GM19025 (cell line): ENCODE data around the gene POU6F2.
"Not testable (repeated sequence)": the region's sequence is repeated elsewhere in the genome, so short reads cannot be mapped to it uniquely, and the experiment has no call there.

Experiments
- ATAC-seq: cut with Tn5 transposase; IDR thresholded peaks from one replicate; pipeline ENCODE4 v1.9.1; 2021; ENCODE audit warnings: mild to moderate bottlenecking, low read depth, moderate library complexity; ENCODE audit not compliant: unreplicated experiment

Gene POU6F2

GRCh38 chr7:38992203-38992602 is 14.5 kb downstream of the POU6F2 start:
- ATAC-seq = no peak

GRCh38 chr7:39001595-39001994 is 23.9 kb downstream of the POU6F2 start:
- no peak for ATAC-seq

DNA sequence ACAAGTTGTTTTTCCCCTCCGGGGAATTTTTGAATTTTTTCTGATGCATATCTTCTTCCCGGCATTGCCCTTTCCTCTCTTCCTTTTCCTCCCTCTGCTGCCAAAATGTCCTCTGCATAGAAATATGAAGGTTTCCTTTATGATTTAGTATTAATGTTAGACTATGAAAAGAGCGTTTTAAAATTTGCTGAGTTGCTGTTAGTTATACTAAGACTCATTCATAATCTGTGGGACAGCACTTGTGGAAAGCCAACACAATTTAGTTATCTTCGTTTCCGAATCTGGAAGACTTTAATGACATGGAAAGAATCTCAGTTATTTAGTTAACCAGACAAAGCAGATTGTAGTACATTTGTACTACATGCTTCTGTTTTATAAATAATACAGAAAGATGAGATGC is 25.0 kb downstream of the POU6F2 start:
- ATAC-seq = no peak

- ATAC-seq = no peak
Observed at GRCh38 chr7:39005036-39005435, 27.3 kb downstream of the POU6F2 start.

DNA sequence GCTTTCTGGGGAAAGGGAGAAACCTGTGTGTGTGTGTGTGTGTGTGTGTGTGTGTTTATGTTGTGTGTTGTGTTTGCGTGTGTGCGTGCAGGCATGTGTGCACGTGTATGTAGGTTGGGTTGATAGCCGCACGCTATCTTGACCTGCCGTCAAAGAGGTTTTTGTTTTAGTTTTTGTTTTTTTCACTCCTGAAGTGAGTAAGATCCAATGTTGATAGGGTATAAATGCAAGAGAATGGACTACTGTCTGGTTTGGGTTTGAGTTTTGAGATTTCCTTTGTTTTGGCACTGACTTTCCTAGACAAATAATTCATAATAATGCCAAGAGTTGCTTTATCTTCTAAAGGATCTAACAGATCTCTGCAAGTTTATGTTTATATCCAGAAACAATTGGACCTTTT is 27.8 kb downstream of the POU6F2 start:
- ATAC-seq = no peak

DNA sequence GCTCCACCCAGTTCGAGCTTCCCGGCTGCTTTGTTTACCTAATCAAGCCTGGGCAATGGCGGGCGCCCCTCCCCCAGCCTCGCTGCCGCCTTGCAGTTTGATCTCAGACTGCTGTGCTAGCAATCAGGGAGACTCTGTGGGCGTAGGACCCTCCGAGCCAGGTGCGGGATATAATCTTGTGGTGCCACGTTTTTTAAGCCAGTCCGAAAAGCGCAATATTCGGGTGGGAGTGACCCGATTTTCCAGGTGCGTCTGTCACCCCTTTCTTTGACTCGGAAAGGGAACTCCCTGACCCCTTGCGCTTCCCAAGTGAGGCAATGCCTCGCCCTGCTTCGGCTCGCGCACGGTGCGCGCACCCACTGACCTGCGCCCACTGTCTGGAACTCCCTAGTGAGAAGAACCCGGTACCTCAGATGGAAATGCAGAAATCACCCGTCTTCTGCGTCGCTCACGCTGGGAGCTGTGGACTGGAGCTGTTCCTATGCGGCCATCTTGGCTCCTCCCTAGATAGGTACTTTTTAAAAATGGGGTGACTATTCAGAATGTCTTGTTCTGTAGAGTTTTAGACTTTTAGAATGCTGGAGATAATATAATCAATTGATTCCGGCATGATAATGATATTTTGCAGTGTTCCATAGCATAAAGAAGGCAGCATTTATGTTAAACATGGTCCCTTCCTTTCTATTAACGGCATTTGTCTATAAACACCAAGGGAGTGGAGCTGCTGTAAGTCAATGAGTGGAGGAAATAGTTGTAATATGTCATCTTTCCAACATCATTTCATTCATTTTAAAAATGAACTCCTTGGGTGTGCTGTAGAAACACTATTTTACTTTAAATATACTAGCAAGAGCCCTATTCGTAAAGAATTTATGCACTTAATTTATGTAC is 35.6 kb downstream of the POU6F2 start:
- not testable (repeated sequence) for ATAC-seq

DNA sequence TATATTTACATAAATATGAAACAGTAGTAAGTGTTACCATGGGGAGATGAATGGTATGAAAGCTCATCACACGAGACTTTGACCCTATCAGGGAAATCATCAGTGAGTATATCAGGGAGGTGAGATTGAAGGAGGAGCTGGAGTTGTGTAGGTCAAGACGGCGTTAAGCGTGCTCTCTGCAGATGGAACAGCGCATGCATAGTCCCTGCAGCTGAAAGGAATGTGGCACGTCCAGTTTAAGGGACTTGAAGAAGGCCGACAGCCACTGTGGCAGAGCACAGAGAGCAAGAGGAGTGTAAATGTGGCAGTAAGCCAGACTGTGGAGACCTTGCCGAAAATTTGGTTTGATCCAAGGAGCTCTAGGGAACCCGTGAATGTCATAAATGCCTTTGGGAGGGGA is 38.9 kb downstream of the POU6F2 start:
- ATAC-seq = no peak

DNA sequence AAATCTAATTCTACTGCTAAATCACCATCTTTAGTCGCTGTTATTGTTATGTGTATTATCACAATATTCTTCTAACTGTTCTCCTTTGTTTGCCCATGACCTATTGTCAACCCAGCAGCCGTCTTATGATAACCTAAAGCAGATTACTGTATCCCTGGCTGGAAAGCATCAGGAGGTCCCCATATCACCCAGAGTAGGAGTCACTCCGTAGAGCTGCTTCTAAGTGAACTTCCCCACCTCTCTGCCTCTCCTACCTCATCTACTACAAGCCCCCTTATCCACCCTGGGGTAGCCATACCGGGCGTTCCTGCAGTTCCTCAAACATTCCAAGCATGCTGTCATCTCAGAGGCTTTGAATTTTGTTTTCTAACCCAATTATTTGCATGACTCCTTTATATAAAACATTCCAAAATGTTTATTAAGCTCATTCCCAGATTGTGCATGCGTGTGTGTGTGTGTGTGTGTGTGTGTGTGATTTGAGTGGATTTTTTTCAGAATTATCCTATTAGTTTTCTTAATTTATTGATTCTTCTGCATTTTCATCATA is 39.7 kb downstream of the POU6F2 start:
- no peak for ATAC-seq

GRCh38 chr7:39022796-39023195 is 45.1 kb downstream of the POU6F2 start:
- no peak for ATAC-seq

DNA sequence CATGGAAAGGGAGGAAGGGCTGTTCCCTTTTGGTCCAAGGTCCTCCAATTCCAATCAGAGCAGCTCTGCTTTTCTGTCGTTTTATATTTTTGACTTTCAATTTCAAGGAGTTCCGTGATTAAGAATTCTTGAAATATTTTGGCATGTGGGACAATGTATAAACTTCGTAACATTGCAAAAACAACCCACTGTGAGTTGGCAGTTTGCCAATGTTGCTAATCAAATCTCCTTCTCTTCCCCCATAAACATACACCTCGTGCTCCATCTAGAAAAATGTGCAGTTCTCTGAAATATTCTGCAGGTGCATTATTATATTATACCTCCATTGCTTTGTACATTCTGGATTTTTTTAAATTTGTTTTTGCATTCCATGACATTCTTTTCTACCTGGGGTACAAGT is 49.8 kb downstream of the POU6F2 start:
- ATAC-seq = no peak

GRCh38 chr7:39033885-39034624 is 56.3 kb downstream of the POU6F2 start:
- ATAC-seq = no peak

DNA sequence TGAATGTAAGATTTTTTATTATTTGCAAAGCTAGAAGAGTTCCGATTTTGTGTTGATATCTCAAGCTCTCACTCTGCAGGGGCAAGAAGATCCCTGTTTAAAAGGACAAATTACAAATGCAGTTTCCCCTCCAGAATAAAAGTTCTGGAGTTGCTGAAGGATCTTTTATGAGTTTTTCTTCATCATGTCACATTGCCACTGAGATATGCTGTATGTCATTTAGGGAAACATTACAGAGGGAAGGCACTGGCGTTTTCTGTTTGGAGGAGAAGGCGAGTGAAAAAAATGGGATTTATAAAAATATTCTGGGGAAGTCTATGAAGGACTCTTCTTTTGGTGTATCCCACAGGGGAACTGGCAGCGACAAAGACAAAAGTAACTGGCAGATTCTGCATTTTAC is 57.4 kb downstream of the POU6F2 start:
- ATAC-seq = no peak

DNA sequence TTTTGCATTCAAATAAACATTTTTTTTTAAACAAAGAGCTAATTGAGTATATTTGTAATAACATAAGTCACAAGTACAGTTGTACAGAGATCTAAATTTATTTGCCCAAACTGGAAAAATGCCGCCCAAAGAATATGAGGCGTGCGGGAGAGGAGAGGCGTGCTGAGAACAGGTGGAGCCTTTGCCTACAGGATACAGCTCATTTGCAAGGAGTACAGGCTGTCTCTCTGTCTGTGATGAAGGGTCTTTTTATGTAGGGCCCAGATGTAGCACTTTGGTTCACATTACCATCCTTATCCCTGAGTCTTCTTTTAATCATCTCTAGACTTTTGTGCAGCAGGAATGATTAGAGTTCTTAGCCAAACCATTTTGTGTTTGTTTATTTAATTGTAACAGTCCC is 58.2 kb downstream of the POU6F2 start:
- ATAC-seq = no peak

GRCh38 chr7:39042670-39043069 is 65.0 kb downstream of the POU6F2 start:
- no peak for ATAC-seq

- ATAC-seq = no peak
Observed at GRCh38 chr7:39043531-39043930, 65.8 kb downstream of the POU6F2 start.

- no peak for ATAC-seq
Observed at GRCh38 chr7:39044489-39044888, 66.8 kb downstream of the POU6F2 start.

DNA sequence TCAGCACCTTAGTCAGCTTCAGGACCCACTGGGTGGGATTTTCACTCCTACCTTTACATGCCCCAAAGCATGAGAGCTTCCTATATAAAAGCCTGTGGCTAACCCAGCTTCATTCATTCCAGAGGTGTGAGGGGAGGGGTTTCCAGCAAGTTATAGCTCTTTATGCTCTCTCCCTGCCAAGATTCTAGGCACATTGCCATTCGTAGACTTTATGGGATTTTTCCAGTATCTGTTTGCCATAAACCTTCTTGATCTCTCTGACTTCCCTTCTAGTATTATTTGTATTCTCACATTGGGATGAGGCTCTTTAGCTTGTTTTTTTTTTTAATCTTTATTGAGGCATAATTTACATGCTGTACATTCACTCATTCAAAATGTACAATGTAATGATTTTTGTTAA is 67.5 kb downstream of the POU6F2 start:
- no peak for ATAC-seq

DNA sequence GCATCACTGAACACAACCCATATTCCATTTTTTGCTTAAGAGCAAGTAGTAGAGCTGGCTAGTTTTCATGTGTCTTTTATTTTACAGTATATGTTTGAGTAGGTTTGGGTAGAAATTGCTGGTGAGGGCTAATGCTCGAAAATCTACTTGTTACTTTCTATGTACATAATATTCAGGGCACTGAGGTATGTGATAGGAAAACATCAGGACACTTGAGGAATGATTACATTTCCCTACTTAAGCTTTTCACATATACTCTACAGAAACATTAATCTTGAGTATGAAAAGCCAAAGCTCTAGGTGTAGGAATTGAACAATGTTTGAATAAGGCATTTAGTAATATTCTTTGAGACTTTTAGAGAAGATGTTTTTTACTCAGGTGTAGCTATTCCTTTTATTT is 73.6 kb downstream of the POU6F2 start:
- no peak for ATAC-seq

GRCh38 chr7:39051707-39052106 is 74.0 kb downstream of the POU6F2 start:
- ATAC-seq = no peak

DNA sequence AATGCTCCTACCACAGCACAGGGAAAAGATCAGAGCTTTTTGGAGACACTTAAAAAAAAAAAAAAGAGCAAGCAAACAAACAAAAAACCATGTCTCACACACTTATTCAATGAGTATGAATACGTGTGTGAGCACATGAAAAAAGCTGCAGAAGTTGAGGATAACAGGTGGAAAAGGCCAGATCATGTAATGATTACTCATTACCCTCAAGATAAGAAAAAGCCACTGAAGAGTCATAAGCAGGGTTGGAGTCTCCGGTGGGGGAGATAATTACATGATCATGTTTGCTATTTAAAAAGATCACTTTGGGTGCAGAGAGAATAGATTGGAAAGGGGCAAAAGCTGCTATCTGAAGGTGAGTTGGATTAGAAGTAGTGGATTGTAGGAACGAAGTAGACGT is 77.0 kb downstream of the POU6F2 start:
- ATAC-seq = no peak

DNA sequence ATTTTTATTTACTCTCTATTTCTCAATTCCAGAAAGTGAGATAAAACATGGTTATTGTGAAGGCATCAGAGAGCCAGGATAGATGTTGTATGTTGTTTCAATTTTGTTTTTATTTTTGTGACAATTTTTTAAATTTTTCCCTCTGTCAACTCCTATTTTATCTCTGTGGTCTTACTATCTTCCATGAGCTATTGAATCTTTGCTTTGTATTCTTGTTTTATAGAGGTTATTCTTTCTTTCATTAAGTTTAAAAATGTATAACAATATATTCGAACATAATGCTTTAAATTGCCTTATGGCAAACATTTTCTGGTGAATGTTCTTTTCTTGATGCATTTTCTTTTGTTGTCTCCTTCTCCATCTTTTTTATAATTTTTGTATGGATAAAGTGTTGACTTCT is 78.4 kb downstream of the POU6F2 start:
- no peak for ATAC-seq

DNA sequence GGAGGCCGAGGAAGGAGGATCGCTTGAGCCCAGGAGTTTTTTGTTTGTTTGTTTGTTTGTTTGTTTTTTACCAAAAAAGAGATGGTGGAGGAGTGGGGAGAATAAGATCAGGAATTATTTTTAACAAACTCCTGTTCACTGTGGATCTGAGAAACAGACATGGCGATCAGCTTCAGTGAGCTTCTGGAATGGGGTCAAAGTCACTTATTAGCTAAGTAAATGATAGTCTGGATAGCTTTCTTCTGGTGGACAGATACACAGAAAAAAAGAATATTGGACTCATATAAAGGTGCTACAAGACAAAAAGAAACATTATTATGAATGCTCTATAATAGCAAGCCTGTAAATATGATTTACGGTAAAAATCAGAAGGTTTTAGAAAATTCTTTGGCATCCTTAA is 85.1 kb downstream of the POU6F2 start:
- ATAC-seq = no peak
